GM08714 (cell line): ENCODE data around the gene ASB14.
"Not testable (repeated sequence)": the region's sequence is repeated elsewhere in the genome, so short reads cannot be mapped to it uniquely, and the experiment has no call there.

Experiments
- H3K4me3 ChIP-seq: fragments of 200-500 bp; sonication (Bioruptor generic); 2 replicates; pipeline ENCODE4 v1.5.1; 2014; ENCODE audit warnings: mild to moderate bottlenecking, low read length, inconsistent platforms
- ZNF274 ChIP-seq: IDR thresholded peaks from 2 replicates; pipeline ENCODE4 v1.6.1; 2012; ENCODE audit warnings: mild to moderate bottlenecking, low read depth, low read length

ASB14 gene

DNA sequence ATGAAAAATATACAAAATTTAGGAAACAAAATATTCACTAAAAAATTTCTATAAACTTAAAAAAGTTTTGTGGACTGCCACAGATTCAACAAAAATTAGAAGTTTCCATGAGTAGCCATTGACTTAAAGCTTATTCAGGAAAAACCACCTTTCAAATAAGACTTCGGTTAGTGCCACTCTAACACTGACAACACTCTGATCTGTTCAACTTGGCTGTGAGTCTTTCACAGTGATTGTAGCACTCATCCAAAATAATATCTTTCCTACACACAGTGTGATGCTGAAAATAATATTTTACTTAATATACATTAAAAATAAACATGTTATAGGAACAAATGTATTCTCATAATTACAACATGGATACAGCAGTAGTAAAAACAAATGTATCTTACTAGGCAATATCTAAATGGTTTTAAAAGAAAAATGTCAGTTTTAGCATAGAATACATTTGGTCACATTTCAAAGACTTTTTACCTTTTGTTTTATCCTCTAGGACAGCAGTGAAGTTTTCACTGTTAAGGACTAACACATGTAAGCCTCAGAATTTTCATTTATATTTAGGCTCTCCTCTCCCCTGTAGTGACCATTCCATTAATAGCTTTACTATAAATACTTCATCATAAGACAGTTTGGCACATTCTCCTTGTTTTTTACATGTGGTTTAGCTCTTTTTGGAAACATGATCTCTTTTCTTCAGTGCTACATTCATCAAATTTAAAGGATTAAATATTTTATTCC lies at the start of gene ASB14:
Gene ASB14 (minus strand): TSS at position 527 of the 738 bp plus-strand sequence. CDS start 652 bp downstream, outside the sequence.
- H3K4me3 ChIP-seq = no peak within 1 kb of the TSS
- TF ChIP-seq ZNF274 = no peak

DNA sequence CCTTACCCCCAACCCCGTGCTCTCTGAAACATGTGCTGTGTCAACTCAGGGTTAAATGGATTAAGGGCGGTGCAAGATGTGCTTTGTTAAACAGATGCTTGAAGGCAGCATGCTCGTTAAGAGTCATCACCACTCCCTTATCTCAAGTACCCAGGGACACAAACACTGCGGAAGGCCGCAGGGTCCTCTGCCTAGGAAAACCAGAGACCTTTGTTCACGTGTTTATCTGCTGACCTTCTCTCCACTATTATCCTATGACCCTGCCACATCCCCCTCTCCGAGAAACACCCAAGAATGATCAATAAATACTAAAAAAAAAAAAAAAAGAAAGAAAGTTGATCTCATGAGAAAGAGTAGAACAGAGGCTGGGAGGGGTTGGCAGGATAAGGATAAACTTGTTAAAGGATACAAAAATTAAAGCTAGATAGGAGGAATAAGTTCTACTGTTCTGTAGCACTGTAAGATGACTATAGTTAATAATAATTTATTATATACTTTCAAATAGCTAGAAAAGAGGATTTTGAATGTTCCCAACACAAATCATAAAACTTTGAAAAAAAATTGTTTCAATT lies 46.7 kb upstream of the ASB14 start:
- H3K4me3 ChIP-seq = not testable (repeated sequence)

DNA sequence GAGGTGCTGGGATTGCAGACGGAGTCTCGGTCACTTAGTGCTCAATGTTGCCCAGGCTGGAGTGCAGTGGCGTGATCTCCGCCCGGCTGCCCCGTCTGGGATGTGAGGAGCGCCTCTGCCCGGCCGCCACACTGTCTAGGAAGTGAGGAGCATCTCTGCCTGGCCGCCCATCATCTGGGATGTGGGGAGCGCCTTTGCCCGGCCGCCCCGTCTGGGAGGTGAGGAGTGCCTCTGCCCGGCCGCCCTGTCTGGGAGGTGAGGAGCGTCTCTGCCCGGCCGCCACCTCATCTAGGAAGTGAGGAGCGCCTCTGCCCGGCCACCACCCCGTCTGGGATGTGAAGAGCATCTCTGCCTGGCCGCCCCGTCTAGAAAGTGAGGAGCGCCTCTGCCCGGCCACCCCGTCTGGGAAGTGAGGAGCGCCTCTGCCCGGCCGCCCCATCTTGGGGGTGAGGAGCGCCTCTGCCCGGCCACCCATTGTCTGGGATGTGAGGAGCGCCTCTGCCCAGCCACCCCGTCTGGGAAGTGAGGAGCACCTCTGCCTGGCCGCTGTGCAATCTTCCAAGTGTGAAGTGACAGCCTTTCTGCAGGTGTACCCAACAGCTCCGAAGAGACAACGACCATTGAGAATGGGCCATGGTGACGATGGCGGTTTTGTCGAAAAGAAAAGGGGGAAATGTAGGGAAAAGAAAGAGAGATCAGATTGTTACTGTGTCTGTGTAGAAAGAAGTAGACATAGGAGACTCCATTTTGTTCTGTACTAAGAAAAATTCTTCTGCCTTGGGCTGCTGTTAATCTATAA lies 46.0 kb upstream of the ASB14 start:
- not testable (repeated sequence) for H3K4me3 ChIP-seq

DNA sequence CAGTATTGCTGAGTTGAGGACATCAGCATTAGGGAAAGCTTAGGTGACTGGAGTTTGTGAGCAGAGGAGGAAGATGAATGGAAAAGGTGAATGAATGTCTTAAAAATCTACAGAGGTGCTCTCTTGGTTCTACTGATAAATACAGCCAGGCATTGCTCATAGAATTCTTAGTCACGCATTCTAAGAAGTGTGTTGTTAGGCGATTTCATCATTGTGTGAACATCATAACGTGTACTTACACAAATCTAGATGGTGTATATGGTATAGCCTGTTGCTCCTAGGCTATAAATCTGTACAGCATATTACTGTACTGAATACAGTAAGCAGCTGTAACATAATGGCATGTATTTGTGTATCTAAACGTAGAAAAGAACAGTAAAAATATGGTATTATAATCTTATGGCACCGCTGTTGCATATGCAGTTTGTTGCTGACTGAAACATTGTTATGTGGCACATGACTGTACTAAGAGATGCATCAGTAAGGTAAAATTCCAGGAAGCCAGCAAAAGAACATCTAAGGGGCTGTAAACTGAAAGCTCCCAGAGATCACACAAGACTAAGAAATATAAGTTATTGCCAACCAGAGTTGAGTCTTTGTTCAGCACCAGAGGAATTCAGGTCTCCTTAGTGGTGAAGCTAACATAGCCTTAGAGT lies 42.9 kb upstream of the ASB14 start:
- no peak for TF ChIP-seq ZNF274
- H3K4me3 ChIP-seq = no peak overlapping the region

DNA sequence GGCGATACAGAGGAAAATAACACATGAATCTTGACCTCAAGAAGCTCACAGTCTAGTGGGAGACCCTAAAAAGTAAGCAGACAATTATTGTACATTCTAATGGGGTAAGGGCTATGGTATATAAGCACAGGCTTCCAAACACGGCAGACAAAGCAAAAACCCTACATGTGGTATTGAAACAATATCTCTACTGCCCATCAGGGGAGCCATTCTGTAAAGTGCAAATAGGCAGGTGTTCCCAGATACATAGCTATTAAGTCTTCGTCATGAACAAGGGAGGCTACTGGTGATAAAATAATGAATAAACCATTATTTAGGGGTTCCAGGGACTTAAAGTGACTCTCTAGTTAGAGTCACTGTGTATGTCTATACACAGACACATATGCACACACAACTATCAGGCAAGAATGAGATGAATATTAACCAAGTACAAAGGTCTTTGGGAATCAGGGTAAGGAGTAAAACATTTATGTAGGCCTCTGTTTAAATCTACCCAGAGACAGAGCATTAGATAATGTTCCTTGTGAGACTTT lies 38.7 kb upstream of the ASB14 start:
- no peak for TF ChIP-seq ZNF274
- no peak overlapping the region for H3K4me3 ChIP-seq

DNA sequence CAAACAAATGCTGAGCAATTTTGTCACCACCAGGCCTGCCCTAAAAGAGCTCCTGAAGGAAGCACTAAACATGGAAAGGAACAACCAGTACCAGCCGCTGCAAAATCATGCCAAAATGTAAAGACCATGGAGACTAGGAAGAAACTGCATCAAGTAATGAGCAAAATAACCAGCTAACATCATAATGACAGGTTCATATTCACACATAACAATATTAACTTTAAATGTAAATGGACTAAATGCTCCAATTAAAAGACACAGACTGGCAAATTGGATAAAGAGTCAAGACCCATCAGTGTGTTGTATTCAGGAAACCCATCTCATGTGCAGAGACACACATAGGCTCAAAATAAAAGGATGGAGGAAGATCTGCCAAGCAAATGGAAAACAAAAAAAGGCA lies 34.0 kb upstream of the ASB14 start:
- H3K4me3 ChIP-seq = not testable (repeated sequence)

DNA sequence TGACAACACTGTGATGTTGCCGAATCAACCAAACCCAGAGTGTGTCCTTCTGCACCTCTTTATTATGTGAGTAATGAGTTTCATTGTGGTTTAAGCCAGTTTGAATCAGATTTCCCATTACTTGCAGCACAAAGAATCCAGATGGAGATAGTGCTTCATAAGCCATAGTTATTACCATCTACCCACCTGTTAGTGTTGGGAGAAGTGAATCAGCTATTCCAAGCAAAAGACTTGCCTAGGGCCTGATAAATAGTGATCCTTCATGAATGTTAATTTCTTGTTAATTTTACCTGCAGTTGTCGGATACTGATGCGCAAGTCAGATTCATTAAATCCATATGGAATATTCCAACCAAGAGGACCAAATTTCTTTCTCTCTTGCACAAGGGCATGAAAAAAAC lies 21.7 kb upstream of the ASB14 start:
- no peak for TF ChIP-seq ZNF274
- H3K4me3 ChIP-seq = no peak overlapping the region

DNA sequence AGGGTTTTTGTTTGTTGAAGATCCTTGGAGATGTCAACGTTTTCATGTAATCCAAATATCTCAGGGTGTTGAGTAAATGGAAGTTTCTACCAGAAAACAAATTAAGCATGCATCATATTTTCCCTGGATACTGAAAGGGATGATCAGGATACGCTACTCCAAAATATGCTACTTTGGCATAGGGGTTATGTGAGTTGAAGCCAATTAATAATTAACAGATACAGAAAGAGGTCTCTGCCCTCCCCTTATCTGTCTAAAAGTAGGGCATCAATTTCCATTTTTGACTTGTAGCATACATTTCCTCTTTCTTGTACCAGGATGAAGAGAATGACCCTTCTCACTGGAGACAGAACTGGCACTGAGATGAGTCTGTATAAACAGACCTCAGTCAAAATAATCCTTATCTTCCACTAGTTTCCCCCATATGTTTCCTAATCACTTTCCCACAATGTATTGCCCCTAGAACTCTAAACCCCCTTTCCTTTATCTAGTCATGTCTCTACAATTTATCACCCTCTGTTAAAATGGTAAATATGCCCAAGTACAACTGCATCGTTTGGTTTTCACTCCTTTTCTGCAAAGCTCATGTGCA lies 17.4 kb upstream of the ASB14 start:
- no peak overlapping the region for H3K4me3 ChIP-seq
- TF ChIP-seq ZNF274 = no peak

DNA sequence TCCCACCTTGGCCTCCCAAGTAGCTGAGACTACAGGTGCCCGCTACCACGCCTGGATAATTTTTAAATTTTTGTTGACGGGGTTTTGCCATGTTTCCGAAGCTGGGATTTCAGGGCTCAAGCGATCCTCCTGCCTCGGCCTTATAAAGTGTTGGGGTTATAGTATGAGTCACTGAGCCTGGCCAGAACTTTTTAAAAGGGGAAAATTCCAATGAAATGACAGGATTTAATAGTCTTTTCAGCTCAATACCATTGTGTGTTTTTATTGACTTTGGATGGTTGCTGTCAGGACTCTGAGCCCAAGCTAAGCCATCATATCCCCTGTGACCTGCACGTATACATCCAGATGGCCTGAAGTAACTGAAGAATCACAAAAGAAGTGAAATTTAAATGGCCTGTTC lies 11.0 kb upstream of the ASB14 start:
- H3K4me3 ChIP-seq = not testable (repeated sequence)

DNA sequence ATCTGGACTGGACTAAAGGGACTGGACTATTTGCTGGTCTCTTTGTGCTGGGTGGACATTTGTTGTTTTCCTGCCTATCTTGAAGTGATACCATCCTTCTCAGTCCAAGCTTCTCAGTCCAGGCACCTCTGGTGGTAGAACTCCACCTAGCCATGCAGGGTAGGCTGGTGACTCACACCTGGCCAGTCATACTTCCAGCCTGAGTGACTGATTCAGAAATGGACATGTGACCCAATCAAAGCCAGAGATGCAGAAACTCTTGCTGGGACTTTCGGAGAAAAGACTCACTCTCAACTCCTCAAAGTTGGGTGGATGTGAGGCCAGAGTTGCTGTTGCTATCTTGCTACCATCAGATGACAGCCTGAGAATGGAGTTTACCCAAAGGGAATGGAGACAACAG lies 5.6 kb upstream of the ASB14 start:
- no peak for TF ChIP-seq ZNF274
- H3K4me3 ChIP-seq = no peak overlapping the region

DNA sequence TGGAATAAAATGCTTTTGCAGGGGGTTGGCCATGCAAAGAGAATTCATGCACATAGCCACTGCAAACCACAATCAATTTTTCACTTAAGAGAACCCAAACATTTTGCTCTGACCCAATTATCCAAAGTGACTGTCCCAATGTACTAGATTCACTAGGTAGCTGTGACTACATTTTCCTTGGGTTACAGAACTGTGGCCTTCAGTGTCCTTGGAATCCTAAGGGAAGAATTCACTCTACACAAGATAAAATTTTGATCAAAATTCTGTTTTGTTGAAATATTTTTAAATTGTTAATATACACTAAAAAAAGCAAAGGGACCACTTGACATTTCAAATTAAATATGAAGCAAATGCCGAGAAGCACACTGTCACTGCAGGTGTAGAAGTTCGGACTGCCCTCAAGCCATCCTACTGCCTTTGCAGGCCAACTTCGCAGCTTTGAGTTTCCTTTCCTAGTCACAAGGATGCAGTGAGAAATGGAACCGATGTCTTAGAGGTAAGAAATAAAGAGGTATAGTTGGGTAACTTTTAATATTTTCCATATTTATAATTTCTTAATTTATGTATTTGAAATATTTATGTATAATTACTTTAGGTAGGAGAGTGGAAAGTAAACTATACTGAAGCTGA lies 527 bp upstream of the ASB14 start:
- no peak overlapping the region for H3K4me3 ChIP-seq
- TF ChIP-seq ZNF274 = no peak

DNA sequence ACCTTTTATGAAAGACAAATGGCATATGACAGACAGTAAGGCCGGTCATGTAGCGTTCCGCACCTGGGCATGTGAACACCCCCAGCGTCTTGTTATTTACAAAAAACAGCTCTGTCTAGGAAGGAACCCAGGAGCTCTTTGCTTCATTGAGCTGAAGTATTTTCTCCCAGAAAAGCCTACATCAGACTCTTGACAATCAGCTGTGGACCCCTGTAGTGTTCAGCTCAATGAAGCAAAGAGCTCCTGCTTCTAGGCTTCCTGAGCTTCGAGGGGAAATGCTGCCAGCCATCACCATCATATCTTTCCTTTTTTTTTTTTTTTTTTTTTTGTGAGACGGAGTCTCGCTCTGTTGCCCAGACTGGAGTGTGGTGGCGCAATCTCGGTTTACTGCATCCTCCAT lies 4.1 kb downstream of the ASB14 start:
- no peak for TF ChIP-seq ZNF274
- no peak overlapping the region for H3K4me3 ChIP-seq

DNA sequence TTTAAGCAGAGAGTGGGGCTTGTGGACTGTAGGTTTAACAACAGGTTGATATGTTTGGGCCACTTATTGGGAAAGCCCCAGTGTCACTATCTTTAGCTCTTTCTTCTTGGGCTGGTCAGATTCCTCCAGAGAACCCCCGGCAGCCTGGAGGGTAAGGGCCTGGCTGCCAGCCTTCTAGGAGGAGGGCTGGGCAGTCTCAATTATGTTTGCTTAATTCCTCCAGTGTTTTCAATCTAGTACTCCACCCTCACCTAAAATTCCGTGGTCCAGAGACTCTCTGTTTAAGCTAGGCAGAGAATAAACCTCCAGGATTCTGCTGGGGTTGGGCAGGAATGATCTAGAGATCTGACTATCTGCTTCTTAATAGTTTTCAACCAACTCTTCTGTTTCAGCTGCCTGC lies 5.3 kb downstream of the ASB14 start:
- TF ChIP-seq ZNF274 = no peak
- no peak overlapping the region for H3K4me3 ChIP-seq

DNA sequence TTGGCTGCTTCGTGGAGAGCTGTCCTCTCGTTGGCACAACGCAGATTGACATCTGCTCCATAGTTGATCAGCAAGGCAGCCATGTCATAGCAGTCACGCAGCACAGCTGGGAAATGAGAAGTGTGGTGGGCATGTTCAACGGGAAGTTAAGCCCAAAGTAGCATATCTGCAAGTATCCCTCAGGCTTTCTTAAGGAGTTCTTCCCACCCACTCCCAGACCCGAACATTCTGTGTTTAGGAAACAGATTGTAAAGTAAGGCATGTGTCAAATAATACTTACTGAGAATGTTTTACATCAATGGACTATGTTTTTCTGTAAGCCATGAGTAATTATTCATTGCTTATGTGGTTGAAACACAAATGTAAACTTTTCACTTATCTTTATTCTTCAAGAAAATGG lies 9.2 kb downstream of the ASB14 start:
- no peak overlapping the region for H3K4me3 ChIP-seq
- TF ChIP-seq ZNF274 = no peak
